GM18502 (cell line): Measurements from ENCODE around the gene ENSA.
"Not testable (repeated sequence)": the region's sequence is repeated elsewhere in the genome, so short reads cannot be mapped to it uniquely, and the experiment has no call there.

Source experiments
- ATAC-seq: cut with Tn5 transposase; IDR thresholded peaks from one replicate; pipeline ENCODE4 v1.9.1; 2021; ENCODE audit warnings: mild to moderate bottlenecking; ENCODE audit not compliant: unreplicated experiment, poor library complexity

ENSA gene

DNA sequence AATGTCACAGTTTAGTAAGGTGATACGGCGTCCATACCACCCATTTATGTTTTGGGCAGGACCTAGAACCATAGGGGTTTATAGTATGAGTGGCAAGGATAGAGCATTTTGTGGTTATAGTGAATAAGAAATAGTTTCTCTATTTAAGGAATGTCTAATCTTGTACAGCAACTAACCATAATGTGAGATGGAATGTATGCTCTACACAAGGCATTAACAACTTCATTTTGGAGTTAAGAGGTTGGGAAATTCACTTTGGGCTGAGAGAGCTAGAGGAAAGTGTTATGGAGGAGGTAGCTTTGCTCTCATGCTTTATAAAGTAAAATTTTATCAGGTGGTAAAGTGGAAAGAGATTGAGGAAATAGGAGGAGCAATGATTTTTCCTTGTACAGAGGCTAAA lies 47.0 kb downstream of the ENSA start:
- ATAC-seq, result no peak

DNA sequence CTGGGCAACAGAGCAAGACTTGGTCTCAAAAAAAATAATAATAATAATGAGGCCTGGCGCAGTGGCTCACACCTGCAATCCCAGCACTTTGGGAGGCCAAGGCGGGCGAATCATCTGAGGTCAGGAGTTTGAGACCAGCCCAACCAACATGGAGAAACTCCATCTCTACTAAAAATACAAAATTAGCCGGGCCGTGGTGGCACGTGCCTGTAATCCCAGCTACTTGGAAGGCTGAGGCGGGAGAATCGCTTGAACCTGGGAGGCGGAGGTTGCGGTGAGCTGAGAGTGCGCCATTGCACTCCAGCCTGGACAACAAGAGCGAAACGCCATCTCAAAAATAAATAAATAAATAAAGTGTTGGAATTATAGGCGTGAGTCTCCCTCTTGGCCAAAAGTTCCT lies 47.5 kb downstream of the ENSA start:
- not testable (repeated sequence) for ATAC-seq

DNA sequence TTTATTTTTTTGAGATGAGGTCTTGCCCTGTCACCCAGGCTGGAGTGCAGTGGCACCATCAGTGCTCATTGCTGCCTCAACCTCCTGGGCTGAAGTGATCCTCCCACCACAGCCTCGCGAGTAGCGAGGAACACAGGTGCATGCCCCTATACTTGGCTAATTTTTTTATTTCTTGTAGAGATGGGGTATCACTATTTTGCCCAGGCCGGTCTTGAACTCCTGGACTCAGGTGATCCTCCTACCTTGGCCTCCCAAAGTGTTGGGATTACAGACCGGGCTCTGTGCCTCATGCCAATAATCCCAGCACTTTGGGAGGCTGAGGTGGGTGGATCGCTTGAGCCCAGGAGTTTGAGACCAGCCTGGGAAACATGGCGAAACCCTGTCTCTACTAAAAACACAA lies 48.0 kb downstream of the ENSA start:
- not testable (repeated sequence) for ATAC-seq

DNA sequence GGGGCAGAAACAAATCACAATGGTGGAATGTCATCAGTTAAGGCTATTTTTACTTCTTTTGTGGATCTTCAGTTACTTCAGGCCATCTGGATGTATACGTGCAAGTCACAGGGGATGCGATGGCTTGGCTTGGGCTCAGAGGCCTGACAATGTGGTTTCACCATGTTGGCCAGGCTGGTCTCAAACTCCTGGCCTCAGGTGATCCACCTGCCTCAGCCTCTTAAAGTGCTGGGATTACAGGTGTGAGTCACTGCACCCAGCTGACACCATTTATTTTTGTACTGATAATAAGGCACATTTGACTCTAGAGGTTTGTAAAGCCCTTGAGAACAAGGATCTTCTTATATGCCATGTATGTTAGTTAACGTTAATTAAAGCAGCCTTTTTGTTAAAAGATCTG lies 48.4 kb downstream of the ENSA start:
- ATAC-seq, result not testable (repeated sequence)

DNA sequence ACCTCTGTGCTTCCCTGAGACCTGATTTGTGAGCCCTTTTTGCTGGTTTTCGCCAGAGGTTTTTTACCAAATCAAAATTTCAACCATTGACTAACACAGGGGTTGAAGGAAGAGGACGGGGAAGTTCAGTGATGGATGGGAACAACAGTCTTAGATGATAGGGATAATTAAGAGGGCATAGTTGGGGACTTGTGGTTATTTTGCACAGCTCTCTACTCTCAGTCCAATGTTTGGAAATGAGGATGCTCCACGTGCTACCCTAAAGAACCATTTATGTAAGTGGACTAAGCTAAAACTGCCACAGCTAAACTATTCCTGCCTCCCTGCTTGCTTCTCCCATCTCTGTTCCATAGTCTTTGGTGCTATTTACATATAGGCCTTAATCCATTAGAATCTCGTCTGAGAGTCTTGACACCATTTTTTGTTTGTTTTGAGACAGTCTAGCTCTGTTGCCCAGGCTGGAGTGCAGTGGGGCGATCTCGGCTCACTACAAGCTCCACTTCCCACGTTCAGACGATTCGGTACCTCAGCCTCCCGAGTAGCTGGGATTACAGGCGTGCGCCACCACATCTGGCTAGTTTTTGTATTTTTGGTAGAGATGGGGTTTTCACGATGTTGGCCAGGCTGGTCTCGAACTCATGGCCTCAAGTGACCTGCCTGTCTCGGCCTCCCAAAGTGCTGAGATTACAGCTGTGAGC lies 49.3 kb downstream of the ENSA start:
- no peak for ATAC-seq

DNA sequence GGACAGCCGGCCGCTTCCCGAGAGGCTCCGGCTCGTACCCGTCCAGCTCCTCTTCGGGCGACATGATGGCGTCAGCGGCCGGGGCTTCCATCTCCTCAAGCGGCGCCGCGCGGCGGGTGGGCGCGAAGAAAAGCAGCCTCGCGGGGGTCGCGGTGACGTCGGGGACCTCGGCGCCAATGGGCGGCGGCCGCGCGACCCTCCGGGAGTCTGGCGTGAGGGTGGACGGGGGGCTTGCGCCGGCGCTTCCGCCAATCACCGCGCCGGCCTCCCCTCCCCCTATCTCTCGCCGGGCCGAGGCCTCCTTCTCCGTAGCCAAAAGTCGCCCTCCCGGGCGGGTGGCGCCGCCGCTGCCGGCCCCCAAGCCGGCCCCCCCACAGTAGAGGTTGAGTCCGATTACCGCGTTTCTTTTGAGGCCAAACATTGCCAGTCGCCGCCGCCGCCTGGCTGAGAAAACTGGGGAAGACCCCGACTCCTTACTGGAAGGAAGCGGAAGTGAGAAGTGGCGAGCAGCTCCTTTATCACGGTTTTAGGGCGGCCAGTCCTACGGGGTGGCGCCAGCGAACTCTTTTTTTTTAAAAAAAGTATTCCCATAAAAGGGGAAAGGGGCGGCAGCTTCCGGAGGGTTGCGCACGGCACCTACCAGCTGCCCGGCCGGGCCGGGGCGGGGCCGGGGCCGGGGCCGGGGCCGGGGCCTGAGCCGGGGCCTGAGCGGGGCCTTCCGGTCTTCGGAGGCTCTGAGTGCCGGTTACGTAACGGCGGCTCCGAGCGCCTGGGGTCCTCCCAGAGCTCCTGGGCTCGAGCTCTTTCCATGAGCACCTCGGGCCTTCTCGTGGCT lies 50.1 kb downstream of the ENSA start, which contains the start of gene MCL1:
MCL1 (minus strand) TSS at position 501 of the 835 bp plus-strand sequence; CDS start at position 421, 80 bp downstream.
- peak; percentile 90 for ATAC-seq

DNA sequence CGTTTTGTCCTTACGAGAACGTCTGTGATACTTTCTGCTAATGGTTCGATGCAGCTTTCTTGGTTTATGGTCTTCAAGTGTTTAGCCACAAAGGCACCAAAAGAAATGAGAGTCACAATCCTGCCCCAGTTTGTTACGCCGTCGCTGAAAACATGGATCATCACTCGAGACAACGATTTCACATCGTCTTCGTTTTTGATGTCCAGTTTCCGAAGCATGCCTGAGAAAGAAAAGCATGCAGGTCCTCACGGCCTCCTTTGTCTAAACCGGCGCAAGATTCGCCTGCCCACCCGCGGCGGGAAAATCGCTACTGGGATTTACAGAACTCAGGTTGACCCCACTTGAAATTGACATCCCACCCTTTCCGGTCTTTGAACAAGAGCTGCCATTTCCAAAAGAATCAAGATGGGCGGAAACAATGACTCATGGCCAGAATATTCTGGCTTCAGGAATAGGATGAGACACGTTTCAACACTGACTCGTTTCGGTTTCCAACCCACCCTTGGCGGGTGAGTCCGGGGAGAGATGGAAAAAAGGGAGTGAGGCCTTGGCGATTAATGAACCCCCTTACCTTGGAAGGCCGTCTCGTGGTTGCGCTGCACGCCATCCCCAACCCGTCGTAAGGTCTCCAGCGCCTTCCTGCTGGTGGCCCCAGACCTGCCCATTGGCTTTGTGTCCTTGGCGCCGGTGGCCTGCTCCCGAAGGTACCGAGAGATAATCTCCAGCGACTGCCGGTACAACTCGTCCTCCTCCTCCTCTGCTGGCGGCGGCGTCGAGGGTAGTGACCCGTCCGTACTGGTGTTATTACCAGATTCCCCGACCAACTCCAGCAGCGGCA lies 50.9 kb downstream of the ENSA start:
- no peak for ATAC-seq

DNA sequence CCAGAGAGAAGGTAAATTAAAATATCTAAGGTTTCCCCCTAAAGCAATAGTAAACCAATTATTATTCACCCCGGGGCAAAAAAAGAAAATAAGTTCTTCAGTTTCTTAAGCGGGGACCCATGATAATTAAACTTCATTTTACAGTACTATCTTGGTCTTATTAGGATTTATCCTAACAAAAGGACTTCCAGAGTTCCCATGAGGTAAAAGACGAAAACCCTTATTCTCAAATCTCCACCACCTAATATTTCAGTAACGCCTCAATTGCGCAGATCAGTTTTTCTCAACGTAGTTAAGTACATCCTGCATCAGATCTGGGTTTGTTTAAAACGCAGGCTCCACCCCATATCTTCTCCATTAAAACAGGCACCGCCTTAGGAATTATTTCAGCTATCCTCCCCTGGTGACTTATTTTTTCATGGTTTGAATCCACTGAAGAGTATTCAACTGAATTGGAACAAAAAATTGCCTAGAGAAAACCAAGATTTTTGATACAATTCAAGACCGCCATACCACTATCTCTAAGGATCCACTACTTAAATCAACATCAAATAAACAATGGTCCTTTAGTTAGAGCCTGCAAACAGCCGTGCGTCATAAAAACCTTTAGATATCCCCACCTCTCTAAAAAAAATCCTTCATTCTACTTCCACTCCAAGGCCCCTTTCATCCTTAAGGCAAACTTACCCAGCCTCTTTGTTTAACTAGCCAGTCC lies 51.7 kb downstream of the ENSA start:
- ATAC-seq, result no peak

DNA sequence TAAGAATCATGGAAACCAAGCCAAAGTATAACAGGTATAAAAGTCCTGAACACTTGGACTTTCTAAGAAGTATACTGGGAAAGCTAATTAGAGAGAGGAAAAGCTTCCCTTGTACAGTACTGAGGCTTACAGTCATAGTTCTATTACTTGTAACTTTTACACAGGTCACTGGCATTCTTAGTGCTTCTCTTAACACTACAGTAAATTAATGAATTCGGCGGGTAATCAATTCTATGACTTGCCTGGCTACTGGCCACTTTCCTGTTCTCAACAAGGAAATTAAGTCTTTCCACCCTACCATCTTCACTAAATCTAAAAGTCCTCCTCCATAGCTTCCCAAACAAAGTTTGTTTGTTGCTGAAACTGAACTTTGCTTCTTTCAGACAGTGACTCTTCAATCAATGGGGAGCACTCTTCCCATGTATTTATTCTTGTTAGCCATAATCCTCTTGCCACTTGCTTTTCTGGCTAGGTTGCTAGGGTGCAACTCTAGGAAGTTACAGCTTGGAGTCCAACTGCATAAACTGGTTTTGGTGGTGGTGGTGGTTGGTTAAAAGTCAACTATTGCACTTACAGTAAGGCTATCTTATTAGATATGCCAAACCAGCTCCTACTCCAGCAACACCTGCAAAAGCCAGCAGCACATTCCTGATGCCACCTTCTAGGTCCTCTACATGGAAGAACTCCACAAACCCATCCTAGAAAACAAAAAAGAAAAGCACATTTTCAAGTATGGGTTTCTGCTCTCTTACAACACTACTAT lies 52.4 kb downstream of the ENSA start:
- no peak for ATAC-seq

DNA sequence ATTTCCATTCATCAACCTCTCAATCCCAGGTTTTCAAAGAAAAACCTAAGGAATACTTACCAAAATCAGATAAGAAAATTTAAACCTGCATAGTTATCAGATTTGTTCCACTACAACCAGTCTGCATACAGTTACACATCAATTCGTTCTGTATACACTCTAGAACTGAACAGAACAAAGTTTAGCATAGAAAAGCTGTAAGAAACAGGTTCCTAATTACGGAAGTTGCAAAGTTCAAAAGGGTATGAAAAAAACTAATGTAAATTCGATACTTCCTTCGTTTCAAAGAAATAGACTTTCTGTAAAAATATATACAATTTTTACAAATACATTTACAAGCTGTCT lies 53.1 kb downstream of the ENSA start:
- ATAC-seq, result no peak

DNA sequence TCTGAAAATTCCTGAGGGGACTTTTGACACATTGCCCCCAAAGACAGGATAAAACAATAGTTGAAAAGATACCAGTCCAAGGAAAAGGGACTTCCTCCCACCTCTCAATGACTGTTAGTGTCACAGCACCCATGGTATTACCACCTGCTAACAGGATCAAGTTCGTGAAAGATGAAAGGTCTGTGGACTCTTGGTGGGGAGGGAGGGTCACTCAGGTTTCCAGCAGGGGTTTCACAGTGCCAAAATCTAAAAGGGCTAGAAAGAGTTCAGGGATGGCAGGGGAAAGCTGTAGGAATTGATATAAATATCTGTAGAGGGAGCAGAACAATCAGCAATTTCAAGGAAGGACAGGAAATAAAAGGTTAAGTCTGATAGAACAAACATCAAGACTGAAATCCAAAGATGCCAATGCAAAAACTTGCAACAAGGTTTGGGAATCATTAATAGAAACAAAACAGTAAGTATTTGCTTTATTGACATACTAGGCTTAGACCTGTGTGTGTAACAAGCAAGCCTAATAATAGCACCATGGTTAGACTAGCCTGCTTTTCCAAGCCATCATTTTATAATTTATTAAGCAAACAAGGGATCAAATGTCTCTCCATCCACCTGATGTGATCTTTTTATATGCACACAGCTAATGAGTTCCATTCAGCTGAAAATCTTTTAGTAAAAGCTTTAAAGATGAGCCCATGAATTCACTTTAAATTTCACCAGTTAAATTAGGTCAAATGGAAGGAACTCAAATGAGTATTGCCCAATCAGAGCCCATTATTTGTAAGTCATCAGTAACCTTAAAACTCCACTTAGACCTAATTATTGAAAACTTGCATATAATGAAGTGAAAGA lies 53.7 kb downstream of the ENSA start:
- ATAC-seq, result no peak

DNA sequence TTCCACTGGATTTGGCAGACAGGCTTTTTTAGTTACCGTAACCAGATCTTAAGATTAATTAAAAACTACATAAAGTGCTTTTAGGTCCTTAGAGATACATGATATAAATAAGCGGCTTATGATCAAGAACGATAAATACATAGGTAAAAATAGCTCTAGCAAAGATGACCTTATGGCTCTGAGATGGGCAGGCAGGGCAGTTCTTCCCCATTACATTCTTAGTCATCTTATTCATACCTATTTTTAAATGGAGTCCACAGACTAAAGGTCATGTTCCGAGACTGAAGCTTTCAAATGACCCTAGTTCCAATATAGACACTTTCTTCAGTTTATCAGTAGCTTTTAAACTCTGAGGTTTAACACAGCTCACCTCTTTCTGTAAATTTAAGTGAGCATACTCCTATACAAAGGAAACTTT lies 54.3 kb downstream of the ENSA start:
- ATAC-seq, result no peak

DNA sequence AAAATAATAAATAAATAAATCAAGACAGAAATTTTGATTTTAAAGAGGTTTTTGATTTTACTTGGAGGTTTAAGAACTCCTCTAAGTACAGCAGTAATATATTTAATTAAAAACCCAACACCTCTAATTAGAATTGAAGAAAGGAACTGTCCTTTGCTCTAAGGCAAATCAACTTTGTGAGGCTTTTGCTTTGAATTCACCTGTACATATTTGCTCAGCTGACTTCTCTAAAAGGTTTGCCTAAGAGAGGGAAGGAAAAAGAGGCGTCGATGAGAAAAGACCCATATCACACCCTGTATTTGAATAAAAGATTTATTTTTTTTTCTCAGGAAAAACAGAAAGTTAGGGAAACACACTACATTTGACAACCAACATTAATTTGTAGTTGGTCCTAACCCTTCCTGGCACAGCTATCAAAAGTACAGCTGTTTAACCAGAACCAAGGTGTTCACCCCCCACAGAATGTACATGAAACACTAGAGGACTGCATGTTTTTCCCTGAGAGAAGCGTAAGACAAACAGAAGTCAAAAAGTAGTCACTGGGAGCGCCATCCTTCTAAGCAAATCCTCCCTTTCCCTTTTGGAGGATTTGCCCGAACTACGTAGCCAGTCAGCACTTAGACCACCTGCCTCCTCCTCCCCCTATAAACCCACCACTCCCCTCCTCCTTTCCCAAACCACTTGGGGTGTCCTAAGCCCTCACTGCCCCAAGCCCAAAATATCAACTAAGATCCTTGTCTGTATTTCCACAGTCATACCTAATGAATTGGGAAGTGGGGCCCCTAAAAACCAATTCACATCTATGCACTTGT lies 54.9 kb downstream of the ENSA start:
- no peak for ATAC-seq

DNA sequence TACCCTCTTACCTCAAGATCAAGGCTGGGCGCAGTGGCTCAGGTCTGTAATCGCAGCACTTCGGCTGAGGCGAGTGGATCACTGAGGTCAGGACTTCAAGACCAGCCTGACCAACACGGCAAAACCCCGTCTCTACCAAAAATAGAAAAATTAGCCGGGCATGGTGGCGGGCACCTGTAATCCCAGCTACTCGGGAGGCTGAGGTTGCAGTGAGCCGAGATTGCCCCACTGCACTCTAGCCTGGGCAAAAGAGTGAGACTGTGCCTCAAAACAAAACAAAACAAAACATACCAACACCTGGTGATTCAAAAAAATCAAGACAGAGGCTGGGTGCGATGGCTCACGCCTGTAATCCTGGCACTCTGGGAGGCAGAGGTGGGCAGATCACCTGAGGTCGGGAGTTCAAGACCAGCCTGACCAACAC lies 55.8 kb downstream of the ENSA start:
- not testable (repeated sequence) for ATAC-seq

DNA sequence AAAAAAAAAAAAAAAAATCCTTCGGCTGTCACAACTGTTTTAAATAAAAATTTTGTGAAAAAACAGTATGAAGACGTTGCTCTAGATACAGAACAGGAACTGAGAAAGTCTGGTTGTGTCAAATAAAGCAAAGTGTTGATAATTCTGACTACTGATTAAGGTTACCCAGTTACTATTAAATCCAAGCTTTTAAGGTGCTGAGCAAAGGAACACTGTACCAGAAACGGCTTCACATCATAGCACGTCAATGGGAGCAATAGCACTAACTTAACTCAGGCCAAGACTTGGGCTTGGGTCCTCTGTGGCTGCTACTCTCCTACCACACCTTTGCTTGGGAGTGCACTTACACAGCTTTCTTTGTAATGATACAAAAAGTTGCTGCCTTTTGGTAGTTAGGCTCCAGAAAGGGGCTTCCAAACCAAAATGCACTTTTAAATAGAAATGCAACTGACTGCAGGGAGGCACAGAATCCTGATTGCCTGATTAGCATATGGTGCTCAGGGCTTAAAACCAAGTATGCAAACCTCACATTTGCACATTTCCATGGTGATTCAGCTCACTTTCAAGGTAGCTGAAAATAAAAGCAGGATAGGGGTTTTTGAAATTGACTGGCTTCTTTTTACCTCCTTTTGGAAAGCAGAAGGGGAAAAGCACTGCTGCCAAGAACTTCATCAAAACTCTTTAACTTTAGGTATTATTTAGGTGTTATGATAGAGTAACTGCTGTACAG lies 56.3 kb downstream of the ENSA start:
- ATAC-seq, result no peak
